LNCAP (cell line): ENCODE measurements around the gene LRRC26.

Experiments
- TF ChIP-seq, protein P1 (sequence below): fragments of 450-650 bp; IDR thresholded peaks from 2 replicates; pipeline ENCODE4 v1.5.1; 2017; ENCODE audit warnings: mild to moderate bottlenecking

LRRC26 gene

DNA sequence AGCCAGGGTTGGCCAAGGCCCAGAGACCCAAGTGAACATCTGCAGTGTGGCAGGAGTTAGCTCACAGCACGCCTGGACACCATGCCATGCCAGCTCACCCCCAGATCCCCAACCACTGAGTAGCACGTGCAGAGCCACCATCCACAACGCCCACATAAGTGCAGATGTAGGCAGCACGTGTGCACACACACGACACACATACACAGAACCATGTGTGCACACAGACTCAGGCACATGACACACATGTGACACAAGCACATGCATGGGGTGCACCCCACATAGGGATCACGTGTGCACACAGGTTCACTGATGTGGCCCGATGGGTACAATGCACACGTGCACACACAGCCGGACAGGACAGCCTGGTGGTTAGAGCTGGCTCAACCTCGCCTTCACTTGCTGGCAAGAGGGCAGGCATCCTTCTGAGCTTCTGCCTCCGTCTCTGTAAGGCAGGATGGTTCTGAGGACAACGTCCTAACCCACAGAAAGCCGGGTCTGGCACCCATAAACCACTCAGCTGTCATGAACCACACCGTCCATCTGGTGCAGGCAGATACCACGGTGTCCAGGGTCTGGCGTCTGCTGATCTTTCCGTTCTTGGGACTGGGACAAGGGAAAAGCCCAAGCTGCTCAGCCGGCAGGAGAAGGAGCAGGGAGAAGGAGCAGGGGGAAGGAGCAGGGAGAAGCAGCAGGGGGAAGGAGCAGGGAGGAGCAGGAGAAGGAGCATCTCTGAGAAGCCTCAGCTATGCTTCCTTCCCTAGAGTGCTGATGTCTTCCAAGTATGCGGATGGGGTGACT is 12.0 kb downstream of the LRRC26 start:
- TF ChIP-seq, protein P1, sequence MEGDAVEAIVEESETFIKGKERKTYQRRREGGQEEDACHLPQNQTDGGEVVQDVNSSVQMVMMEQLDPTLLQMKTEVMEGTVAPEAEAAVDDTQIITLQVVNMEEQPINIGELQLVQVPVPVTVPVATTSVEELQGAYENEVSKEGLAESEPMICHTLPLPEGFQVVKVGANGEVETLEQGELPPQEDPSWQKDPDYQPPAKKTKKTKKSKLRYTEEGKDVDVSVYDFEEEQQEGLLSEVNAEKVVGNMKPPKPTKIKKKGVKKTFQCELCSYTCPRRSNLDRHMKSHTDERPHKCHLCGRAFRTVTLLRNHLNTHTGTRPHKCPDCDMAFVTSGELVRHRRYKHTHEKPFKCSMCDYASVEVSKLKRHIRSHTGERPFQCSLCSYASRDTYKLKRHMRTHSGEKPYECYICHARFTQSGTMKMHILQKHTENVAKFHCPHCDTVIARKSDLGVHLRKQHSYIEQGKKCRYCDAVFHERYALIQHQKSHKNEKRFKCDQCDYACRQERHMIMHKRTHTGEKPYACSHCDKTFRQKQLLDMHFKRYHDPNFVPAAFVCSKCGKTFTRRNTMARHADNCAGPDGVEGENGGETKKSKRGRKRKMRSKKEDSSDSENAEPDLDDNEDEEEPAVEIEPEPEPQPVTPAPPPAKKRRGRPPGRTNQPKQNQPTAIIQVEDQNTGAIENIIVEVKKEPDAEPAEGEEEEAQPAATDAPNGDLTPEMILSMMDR, result no peak

DNA sequence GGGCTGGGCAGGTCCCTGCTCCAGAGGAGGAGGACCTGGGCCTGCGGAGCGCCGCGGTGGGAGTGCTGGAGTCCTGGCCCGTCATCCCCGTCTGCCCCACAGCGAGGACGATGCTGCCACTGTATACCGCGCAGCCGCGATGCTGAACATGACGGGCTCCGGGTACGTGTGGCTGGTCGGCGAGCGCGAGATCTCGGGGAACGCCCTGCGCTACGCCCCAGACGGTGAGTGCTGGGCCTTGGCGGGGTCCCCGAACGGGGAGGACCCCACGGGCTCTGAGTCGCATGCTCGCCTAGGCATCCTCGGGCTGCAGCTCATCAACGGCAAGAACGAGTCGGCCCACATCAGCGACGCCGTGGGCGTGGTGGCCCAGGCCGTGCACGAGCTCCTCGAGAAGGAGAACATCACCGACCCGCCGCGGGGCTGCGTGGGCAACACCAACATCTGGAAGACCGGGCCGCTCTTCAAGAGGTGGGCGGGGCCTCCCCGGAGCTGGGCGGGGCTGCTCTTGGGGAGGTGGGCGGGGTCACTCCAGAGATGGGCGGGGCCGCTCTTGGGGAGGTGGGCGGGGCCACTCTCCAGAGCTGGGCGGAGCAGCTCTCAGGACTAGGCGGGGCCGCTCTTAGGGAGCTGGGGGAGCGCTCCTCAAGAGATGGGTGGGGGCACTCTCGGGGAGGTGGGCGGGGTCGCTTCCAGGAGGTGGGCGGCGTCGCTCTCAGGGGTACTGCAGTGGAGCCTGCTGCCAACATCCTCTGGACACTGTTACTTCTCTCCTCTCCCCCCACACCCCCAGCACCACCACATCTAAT is 13.1 kb downstream of the LRRC26 start:
- TF ChIP-seq, protein P1, result no peak

DNA sequence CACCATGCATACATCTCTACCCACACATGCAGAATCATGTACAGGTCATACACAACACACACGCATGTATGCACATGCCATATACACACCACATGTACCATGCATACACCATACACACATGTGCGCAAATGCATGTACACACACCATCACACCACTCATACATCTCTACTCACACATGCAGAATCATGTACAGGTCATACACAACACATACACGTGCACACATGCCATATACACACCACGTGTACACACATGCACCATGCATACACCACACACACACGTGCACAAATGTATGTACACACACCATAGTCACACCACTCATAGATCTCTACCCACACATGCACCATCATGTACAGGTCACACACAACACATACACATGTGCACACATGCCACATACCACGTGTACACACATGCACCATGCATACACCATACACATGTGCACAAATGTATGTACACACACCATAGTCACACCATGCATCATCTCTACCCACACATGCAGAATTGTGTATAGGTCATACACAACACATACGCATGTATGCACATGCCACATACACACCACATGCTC is 16.9 kb downstream of the LRRC26 start:
- TF ChIP-seq, protein P1, result no peak

DNA sequence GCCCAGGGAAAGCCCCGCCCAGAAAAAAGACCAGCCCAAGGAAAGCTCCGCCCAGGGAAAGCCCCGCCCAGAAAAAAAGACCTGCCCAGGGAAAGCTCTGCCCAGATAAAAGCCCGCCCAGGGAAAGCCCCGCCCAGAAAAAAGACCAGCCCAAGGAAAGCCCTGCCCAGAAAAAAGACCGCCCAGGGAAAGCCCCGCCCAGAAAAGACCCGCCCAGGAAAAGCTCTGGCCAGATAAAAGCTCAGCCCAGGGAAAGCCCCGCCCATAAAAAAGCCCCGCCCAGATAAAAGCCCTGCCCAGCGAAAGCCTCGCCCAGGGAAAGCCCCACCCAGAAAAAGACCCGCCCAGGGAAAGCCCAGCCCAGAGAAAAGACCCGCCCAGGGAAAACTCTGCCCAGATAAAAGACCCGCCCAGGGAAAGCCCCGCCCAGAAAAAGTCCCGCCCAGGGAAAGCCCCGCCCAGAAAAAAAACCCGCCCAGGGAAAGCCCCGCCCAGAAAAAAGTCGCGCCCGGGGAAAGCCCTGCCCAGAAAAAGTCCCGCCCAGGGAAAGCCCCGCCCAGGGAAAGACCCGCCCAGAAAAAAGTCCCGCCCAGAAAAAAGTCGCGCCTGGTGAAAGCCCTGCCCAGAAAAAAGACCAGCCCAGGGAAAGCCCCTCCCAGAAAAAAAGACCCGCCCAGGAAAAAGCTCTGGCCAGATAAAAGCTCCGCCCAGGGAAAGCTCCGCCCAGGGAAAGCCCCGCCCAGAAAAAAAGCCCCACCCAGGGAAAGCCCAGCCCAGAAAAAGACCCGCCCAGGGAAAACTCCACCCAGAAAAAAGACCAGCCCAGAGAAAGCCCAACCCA is 19.0 kb downstream of the LRRC26 start:
- TF ChIP-seq, protein P1, result no peak

DNA sequence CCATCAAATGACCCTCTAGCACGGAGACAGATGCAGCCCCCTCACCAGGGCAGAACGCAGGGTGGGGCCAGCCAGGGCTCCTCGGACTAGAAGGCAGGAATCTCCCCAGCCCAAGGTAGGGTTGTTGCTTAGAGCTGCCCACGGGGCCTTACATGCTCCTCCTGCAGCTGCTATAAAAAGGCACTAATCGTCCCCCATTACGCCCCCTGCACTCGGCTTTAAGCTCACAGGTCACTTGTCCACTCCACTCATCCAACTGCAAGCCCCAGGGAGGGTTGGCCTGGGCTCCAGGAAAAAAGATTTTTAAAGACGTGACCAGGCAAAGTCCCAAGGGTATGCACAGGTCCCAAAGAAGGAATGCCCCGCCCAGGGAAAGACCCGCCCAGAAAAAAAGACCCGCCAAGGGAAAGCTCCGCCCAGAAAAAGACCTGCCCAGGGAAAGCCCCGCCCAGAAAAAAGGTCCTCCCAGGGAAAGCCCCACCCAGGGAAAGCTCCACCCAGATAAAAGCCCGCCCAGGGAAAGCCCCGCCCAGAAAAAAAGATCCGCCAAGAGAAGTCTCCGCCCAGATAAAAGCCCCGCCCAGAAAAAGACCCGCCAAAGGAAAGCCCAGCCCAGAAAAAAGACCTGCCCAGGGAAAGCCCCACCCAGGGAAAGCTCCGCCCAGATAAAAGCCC is 19.8 kb downstream of the LRRC26 start:
- TF ChIP-seq, protein P1, result no peak

DNA sequence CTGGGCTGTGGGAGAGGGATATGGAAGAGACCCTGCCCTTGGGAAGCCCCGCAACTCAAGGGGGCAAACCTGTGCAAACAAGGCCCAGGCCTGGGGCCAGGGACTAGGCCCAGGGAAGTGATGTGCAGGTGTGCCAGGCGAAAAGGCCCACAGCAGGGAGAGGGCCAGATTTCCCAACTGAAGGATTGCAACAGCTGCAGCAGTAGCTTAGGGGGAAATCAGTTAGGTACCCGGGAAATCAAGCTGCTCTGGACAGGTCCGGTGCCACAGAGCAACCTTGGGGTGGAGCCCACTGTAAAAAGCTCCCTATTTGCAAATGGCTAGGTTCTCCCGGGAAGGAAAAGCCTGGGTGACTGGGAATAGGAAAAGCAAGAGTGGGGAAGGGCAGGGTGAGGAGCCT is 20.5 kb downstream of the LRRC26 start:
- TF ChIP-seq, protein P1, result no peak
